ENCODE measurements around the gene ANXA4.

Gene ANXA4

GRCh38 chr2:69741575-69742321, at the start of gene ANXA4:
Gene ANXA4, plus strand, starts transcription at chr2:69742134. Its CDS starts 39,432 bp downstream, at chr2:69781566.
- peak; percentile 43 to 60 for DNase-seq (ENCODE audit: low read depth in 2 of 2)

GRCh38 chr2:69692424-69692823, 49.5 kb upstream of the ANXA4 start:
- no peak for DNase-seq (ENCODE audit: low read depth in 2 of 2)

GRCh38 chr2:69693059-69693774, 48.7 kb upstream of the ANXA4 start:
- DNase-seq (ENCODE audit: low read depth in 2 of 2), result no peak

GRCh38 chr2:69693775-69694450, 48.0 kb upstream of the ANXA4 start:
- no peak for DNase-seq (ENCODE audit: low read depth in 2 of 2)

GRCh38 chr2:69694894-69695849, 46.8 kb upstream of the ANXA4 start:
- no peak for DNase-seq (ENCODE audit: low read depth in 2 of 2)

- DNase-seq (ENCODE audit: low read depth in 2 of 2), result no peak
These were observed 46.1 kb upstream of the ANXA4 start for GRCh38 chr2:69695850-69696216.

GRCh38 chr2:69700381-69700780, 41.6 kb upstream of the ANXA4 start:
- no peak for DNase-seq (ENCODE audit: low read depth in 2 of 2)

- DNase-seq (ENCODE audit: low read depth in 2 of 2), result no peak
These were observed 40.6 kb upstream of the ANXA4 start for GRCh38 chr2:69701100-69701945.

- DNase-seq (ENCODE audit: low read depth in 2 of 2), result no peak
These were observed 38.7 kb upstream of the ANXA4 start for GRCh38 chr2:69703189-69703588.

- no peak for DNase-seq (ENCODE audit: low read depth in 2 of 2)
These were observed 37.5 kb upstream of the ANXA4 start for GRCh38 chr2:69704446-69704845.

GRCh38 chr2:69709290-69709689, 32.6 kb upstream of the ANXA4 start:
- DNase-seq (ENCODE audit: low read depth in 2 of 2), result no peak

- no peak for DNase-seq (ENCODE audit: low read depth in 2 of 2)
These were observed 30.0 kb upstream of the ANXA4 start for GRCh38 chr2:69711971-69712370.

GRCh38 chr2:69714024-69714423, 27.9 kb upstream of the ANXA4 start:
- no peak for DNase-seq (ENCODE audit: low read depth in 2 of 2)

- peak; percentile 88 to 90 for DNase-seq (ENCODE audit: low read depth in 2 of 2)
These were observed 27.3 kb upstream of the ANXA4 start for GRCh38 chr2:69714539-69715220.

GRCh38 chr2:69715964-69716363, 26.0 kb upstream of the ANXA4 start:
- no peak for DNase-seq (ENCODE audit: low read depth in 2 of 2)

- no peak for DNase-seq (ENCODE audit: low read depth in 2 of 2)
These were observed 25.3 kb upstream of the ANXA4 start for GRCh38 chr2:69716555-69717120.

- no peak for DNase-seq (ENCODE audit: low read depth in 2 of 2)
These were observed 24.7 kb upstream of the ANXA4 start for GRCh38 chr2:69717186-69717585.

- no peak for DNase-seq (ENCODE audit: low read depth in 2 of 2)
These were observed 24.1 kb upstream of the ANXA4 start for GRCh38 chr2:69717861-69718273.

- DNase-seq (ENCODE audit: low read depth in 2 of 2), result no peak
These were observed 23.5 kb upstream of the ANXA4 start for GRCh38 chr2:69718338-69718965.

Data from activated CD4-positive, alpha-beta T cell treated with anti-CD3 and anti-CD28 coated beads for 24 hours (primary cell).